GM12865 (cell line): ENCODE data around the gene TIMM13.

Source experiments
- DNase-seq: peaks from one replicate; pipeline ENCODE4 v3.0.0; 2010; ENCODE audit warnings: low read depth
- H3K4me3 ChIP-seq: 2 replicates; pipeline ENCODE4 v1.5.1; 2011; ENCODE audit warnings: mild to moderate bottlenecking, low read depth, low read length, control low read depth
- CTCF ChIP-seq: IDR thresholded peaks from 2 replicates; pipeline ENCODE4 v1.5.1; 2011; ENCODE audit warnings: low read length, control low read depth, low read depth, inconsistent platforms; ENCODE audit not compliant: insufficient read depth; ENCODE audit errors: missing control alignments

The TIMM13 gene

DNA sequence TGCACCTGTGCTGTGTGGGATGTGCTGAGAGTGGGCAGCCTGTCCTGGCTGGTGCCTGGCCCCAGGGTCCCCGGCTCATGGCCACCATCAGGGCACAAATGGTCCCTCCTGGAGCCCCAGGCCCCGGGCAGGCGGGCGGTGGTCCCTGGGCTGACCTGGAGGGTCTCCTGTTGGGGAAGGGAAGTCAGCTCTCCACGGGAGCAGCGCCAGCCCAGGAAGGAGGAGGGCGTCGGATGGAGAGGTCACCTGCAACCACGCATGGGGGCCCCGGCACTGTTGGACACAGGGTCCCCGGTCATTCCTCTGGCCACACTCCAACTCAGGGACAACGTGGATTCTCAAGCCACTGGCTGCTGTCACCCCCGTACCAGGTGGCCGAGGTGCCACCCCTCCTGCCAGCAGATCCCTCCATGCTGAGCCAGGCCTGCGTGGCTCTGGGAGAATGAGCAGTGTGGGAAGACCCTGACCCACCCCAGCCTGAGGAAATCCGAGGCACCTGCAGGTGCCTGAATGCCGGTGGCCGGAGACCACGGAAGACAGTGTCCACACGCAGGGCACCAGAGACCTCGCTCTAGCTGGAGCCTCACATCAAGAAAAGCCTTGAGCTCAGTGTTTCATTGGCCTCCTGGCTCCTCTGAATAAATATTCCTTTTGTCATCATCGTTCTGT, 15.9 kb upstream of the TIMM13 start:
- DNase-seq, result no peak
- no peak overlapping the region for H3K4me3 ChIP-seq
- no peak for TF ChIP-seq CTCF

DNA sequence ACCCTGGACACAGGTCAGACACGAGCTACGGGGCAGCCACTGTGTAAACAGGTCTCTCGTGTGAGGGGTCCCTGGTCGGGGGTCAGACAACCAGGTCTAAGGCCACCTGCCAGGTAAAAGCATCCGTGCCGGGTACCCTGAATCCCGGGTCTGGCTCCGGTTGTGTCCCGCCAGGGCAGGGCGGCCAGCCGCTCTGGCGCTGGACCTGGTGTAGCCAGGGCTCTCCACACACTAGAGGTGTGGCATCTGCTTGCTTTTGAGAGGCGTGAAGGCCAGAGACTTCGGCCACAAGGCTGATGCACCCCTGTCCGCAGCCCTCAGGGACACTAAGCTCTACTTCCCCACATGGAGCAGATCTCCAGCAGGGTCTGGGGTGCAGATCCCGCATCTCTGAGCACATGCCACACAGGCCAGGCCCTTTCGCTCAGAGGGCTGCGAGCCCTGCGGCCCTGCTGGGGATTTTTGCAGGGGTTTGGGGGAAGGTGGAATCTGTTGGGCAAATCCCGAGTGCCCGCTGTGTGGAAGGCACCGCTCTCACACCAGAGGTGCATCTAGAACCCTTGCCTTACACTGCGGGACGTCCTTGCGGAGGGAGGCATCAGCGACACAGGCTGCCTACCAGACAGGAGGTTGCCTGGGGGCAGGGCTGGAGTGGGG, 13.8 kb upstream of the TIMM13 start:
- DNase-seq, result no peak
- H3K4me3 ChIP-seq, result no peak overlapping the region
- TF ChIP-seq CTCF, result no peak

- no peak overlapping the region for H3K4me3 ChIP-seq
- DNase-seq, result no peak
- TF ChIP-seq CTCF, result no peak
Measured at GRCh38 chr19:2440515-2440914, 13.1 kb upstream of the TIMM13 start.

- TF ChIP-seq CTCF, result no peak
- no peak overlapping the region for H3K4me3 ChIP-seq
- no peak for DNase-seq
Measured at GRCh38 chr19:2438178-2438577, 10.8 kb upstream of the TIMM13 start.

GRCh38 chr19:2436926-2437325, 9.5 kb upstream of the TIMM13 start:
- no peak for DNase-seq
- TF ChIP-seq CTCF, result no peak
- no peak overlapping the region for H3K4me3 ChIP-seq

DNA sequence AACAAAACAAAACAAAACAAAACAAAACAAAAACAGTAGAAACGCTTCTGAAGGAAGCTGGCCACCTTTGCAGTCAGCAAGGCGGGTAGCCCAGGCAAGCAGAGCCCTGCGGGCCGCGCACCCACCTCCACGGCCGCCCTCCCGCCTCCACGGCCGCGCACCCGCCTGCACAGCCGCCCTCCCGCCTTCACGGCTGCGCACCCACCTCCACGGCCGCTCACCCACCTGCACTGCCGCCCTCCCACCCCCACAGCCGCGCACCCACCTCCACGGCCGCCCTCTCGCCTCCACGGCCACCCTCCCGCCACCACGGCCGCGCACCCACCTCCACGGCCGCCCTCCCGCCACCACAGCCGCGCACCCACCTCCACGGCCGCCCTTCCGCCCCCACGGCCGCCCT, 9.0 kb upstream of the TIMM13 start:
- TF ChIP-seq CTCF, result no peak
- no peak for DNase-seq
- H3K4me3 ChIP-seq, result no peak overlapping the region

DNA sequence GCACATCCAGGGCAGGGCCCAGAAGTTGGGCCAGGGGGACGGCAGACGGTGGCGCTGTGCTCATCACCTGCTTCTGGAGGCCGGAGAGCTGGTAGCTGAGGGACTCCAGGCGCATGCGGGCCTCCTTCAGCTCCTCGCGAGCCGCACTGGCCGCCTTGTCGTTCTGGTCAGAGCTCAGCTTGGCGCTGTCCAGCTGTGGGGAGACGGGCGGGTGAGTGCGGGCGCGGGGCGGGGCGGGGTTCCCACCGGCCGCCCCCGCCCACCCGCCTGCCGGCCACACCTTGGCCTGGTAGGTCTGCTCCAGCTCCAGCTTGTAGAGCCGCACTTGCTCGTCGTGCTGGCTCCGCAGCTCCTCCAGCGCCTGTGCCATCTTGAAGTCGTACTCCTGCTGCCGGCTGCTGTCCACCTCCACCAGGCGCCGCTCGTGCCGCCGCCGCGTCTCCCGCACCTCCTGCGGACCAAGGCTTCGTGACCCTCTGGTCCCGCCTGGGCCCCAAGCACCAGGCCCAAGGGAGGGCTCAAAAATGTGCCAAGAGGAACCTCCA, 7.4 kb upstream of the TIMM13 start:
- no peak overlapping the region for H3K4me3 ChIP-seq
- TF ChIP-seq CTCF, result no peak
- DNase-seq, result no peak
